Erythroblast (primary cell): ENCODE measurements around the gene SMOC1.

Experiments
- DNase-seq, 2 experiments: peaks; one replicate each; lab custom pipeline; 2025; lab: John Stamatoyannopoulos, UW
- GATA1 ChIP-seq: IDR thresholded peaks from 2 replicates; pipeline ENCODE4 v1.6.1; 2011; ENCODE audit warnings: low read depth, mild to moderate bottlenecking, control low read depth, low read length, moderate library complexity
- POLR2A ChIP-seq: IDR thresholded peaks from 2 replicates; pipeline ENCODE4 v1.6.1; 2011; ENCODE audit warnings: mild to moderate bottlenecking, low read length

Gene SMOC1

DNA sequence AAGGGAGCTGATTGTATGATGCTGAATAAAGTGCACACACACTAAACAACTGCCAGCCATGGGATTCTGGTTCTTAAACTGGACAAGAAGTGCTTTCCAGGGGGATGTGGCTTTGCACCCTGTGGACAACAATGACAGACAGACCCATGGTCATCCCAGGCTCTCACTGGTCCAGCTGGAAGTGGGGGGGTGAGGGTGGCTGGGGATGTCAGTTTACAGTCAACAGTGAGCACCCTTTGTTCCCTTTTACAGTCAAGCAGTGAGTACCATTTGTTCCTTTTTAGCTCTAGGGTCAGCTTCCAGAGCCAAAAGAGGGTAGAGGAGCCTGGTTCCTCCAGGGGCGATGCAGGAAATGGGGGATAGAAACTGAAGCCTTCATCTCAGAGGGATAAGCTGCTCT lies 100.7 kb downstream of the SMOC1 start:
- no peak for DNase-seq
- TF ChIP-seq POLR2A (no peak), GATA1 (no peak)

DNA sequence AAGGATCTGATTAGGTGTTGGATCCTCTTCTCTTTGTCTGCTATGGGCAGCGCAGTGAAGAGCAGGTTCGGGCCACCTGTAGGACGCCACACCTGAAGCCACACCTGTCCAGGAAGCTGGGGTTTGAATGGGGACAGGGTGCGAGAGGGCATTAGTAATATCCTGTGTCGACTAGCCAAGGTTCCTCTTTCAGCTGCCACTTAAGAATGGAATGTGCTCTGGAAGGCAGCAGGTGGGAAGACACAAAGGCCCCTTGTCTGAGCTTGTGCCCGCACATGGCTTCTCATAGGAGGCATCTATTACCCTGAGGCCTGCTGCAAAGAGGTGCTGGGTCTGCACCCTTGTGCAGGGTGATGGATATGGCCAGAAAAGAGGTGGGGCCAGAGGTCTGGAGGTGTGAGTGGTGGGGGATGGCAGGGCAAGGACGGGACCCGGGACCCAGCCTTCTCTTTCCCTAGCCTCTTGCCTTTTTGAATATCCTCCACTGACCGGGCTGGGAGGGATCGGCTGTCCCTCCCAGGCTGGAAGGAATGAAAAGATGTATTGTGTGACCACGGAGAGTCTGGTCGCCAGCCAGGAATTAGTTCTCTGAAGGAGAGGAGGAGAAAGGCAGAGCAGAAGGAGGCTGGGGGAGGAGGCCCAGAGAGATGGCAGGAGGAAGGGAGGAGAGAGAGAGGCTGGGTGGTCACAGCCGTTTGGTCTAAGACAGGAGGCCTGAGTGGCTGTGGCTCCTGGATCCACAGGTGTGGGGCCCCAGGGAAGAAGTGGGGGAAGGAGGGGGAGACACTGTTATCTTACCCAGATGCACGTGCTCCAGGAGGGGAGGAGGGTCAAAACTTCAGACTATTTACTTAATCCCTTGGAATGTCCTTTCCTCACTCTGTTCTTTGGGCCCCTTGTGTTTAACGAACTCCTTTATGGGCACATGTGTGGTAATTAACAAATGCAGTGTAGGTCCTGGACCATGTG lies 101.5 kb downstream of the SMOC1 start:
- no peak for DNase-seq
- TF ChIP-seq POLR2A, result no peak

DNA sequence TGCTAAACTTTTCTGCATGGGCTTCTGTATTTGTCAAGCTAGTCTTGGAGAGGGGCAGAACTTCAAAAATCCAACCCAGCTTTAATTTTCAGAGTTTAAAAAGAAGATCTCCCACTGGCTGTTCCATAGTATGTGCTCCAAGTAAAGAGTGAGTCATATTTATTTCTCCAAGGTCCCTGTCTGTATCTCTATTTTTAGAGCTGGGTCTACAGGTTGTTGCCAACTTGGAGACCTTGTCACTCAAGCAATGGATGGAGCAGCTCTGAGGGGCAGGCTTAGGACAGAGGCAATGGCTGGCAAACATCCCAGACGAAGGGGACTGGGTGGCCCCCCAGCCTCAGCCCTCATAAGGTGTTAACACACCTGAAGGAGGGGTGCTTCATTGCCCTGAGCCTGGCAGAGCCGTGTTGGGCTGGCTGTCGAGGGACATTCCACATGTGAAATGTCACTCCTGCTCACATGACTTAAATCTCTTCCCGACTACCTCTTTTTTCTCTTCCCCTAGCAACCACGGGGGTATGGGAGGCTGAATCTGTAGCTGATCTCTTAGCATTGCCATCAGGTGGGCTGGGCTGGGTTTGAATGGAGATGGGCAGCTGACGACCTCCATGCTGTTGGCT lies 103.1 kb downstream of the SMOC1 start:
- no peak for DNase-seq
- TF ChIP-seq POLR2A, result no peak
- TF ChIP-seq GATA1, result no peak

DNA sequence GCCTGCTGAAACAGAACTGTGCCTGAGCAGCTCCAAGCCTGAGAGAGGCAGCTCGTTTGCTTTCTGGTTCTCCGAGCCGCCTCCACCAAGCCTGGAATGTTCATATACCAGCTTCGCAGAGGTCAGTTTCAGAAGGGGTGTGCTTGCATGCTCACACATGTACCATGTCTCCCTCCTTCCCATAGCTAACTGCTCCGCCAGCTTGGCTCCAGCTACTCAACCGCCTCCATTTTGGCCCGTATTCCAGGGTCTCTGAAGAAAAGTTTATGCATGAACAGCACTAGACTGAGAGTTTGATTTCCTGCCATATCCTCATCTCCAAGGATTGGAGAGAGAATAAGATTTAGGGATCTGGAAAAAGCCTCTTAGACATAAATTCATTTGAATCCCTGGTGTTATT lies 103.7 kb downstream of the SMOC1 start:
- no peak for DNase-seq
- TF ChIP-seq GATA1, result no peak
- no peak for TF ChIP-seq POLR2A

DNA sequence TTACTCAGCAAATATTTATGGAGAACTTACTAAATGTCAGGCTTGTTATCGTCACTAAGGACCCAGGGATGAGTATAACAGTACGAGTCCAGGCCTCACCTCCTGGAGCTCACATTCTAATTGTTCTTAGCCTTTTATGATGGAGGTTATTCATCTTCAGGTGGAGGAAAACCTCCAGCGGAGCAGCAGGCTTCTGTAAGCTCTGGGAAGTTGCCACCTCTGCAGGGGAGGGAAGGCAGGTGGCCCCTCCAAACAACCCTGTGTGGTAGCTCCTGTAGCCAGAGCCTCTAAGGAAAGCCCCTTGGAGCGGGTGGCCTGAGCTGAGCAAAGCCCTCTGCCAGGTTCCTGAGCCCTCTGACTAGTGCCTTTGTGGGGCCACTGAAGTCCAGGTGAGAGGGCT lies 104.1 kb downstream of the SMOC1 start:
- TF ChIP-seq POLR2A (no peak), GATA1 (no peak)
- DNase-seq, result no peak

DNA sequence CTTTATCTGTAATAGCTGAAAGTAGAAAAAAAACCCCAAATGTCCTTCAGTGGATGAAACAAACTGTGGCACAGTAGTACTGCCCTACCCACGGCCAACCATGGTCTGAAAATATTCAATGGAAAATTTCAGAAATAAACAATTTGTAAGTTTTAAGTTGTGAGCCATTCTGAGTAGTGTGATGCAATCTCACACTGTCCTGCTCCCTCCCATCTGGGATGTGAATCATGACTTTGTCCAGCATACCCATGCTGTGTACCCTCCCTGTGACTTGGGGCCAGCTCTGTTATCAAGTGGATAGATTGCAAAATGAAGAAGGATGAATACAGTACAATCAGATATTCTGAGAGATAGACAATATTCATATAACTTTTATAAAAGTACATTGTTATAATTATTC lies 106.2 kb downstream of the SMOC1 start:
- no peak for TF ChIP-seq POLR2A
- TF ChIP-seq GATA1, result no peak
- no peak for DNase-seq

DNA sequence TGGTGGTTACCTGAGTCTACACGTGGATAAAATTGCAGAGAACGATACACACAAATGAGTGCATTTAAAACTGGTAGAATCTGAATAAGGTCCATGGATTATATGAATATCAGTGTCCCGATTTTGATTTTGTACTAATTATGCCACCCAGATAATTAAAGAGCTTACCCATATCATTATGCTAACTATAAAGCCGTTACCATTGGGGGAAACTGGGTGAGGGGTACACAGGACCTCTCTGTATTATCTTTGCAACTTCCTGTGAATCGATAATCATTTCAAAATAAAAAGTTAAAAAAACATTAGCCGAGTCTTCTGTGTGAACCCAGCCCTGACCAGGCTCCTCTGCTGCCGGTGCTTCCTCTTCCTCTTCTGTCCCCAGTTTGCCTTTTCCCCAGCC lies 107.1 kb downstream of the SMOC1 start:
- TF ChIP-seq GATA1 (no peak), POLR2A (no peak)
- DNase-seq, result no peak

DNA sequence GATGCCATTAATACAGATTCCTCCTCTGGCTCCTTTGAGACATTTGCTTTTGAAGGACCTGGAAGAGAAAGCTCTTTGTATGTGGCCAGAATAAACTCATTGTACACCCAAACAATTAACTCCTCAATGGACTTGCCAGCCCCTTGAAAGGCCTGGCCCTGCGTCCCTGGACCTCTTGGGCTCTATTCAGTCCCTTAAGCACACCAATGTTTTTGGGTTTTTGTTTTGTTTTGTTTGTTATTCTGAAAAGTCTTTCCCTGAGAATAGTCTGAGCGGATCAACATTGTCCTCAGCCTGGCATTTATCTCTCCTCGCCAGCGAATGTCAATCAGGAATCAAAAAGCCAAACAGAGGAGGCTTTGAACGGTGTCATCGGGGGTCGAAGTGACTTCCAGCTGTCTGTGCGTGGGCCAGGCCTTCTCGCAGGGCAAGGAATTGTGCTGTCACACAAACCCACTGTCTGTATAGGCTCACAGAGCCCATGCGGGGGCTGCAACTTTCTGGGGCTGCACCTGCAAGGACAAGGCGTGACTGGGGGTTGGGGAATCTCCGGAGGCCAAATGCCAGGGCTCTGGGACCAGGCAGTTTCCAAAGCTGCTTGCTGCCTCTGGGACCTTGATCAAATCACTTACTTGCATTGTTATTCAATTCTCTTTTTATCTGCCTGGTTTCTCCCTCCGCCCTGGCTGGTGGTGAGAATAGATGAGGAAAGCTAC lies 108.3 kb downstream of the SMOC1 start:
- DNase-seq, result no peak
- TF ChIP-seq POLR2A, result no peak
- TF ChIP-seq GATA1, result no peak

DNA sequence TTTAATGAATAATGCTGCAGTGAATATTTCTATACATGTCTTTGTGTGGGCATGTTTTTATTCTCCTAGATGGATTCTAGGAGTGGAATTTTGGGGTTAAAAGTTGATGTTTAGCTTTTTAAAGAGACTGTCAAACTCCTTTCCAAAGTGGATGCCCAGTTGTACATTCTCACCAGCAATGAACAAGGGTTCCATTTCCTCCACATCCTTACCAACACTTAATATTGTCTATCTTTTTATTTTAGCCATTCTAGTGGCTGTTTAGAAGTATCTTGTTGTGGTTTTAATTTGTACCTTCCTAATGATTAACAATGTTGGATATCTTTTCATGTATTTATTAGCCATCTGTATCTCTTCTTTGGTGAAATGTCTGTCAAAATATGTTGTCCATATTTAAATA lies 109.8 kb downstream of the SMOC1 start:
- TF ChIP-seq GATA1, result no peak
- DNase-seq, result no peak

DNA sequence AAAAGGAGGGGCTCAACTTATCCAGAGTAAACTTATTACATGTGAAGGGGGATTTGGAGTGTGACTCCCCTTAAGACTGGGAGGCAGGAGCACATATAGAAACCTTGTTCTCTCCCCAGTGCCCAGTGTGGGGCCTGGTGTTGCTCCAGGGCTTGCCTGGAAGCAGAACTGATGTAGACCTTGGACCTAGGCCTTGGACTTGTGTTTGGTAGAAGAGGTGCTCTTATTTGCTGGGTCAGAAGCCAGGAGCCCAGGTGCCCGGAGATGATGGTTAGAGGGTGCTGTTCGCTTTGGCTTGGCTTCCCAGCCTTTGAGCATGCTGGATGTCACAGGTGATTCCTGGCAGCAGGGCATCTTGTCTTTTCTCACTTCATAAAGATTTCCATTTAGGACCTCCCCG lies 110.4 kb downstream of the SMOC1 start:
- no peak for DNase-seq
- TF ChIP-seq POLR2A, result no peak
- no peak for TF ChIP-seq GATA1

DNA sequence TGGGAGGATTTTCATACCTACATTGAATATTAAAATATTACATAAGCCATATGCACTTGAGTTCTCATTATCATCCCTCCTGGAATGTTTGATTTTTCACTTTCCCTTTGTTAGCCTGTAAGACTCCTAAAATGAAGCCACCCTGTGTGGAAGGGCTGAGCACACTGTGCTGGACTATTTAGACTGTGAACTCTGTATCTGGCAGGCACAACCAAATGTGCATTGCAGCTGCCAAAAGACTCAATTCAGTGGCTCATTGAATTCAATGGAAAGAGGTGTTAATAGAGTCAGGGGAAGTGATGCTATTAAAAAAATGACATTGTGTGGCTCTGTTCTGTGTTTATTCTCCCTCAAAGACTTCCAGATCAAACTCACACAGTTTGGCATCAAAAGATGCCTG lies 111.1 kb downstream of the SMOC1 start:
- no peak for TF ChIP-seq GATA1
- no peak for TF ChIP-seq POLR2A
- no peak for DNase-seq

DNA sequence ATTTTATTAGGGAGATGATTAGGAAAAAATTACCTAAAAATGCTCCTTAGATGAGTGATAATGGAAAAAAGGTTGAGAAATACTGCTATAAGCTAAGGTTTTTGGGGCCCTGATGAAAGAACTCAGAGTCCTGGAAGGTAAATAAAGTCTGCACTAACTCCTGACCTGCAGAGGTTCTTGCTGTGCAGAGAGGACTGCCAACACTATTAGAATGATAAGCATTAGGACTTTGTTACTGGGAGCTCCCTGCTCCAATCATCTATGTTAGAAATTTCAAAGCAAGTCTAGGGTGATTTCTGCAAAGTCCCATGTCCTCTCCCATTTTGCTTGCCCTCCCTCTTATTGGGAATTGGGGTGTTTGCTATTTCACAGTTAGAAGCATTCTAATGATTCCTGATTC lies 112.2 kb downstream of the SMOC1 start:
- TF ChIP-seq GATA1 (no peak), POLR2A (no peak)
- no peak for DNase-seq

DNA sequence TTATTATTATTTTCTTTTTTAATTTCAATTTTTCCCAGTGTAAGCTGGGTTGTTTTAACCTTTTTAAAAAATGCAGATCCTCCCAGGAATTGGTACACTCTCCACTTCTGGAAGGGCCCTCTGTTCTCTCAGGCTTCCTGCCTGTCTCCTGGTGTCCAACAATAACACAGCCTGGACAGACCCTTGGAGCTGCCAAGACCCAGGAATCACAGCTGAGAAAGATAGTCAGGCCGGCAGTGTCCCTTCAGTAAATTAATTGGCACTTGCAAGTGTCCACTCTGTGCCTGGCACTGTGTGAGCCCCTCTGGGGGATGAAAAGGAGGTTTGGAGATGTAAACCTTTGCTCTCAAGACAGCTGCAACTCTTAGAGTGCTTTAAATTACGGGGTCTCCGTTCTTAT lies 113.3 kb downstream of the SMOC1 start:
- TF ChIP-seq POLR2A (no peak), GATA1 (no peak)
- DNase-seq, result no peak

DNA sequence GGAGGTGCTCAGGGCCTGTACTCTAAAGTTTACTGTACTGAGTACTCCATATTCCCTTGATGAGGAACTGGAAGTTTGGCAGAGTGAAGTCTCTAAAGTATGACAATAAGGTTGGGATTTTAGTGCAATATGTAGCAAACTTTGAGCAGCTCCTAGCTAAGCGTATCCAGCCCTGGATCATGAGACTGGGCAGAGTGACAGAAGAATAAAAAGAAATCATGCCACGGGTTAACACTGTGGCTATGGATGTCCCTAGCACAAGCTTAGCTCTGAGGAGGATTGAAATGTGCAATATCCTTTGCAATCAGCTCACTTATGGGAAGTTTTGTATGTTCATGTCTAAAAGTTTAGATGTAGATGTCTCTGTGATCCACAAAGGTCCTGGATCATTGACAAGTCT lies 114.1 kb downstream of the SMOC1 start:
- DNase-seq, result no peak
- no peak for TF ChIP-seq GATA1
- no peak for TF ChIP-seq POLR2A

DNA sequence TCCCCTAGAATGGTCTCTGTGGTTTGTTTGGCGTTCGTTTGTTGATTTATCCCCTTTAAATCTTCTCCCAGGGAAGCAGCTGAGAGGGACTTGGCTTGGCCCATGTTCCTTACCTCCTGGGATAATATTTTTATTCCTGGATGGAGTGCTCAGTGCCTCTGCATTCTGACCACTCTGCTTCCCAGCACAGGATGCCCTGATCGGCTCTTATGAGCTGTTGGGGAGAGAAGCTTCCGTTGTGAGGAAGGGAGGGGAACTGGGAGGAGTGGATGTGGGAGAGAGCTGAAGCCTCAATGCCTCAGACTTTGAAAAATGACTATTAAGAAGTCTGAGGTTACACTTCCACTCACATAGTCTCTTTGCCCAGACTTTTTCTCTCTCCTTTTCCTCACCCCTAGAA lies 114.8 kb downstream of the SMOC1 start:
- DNase-seq, result no peak
- TF ChIP-seq POLR2A, result no peak
- no peak for TF ChIP-seq GATA1
